RKO (cell line): Measurements from ENCODE around the gene EFNA1.
A peak's percentile ranks its signal among the peaks of the same experiment; 100 is the strongest.

Source experiments
- DNase-seq: peaks from one replicate; pipeline ENCODE4 v3.0.0-alpha.2; 2016; ENCODE audit warnings: low spot score

The EFNA1 gene

DNA sequence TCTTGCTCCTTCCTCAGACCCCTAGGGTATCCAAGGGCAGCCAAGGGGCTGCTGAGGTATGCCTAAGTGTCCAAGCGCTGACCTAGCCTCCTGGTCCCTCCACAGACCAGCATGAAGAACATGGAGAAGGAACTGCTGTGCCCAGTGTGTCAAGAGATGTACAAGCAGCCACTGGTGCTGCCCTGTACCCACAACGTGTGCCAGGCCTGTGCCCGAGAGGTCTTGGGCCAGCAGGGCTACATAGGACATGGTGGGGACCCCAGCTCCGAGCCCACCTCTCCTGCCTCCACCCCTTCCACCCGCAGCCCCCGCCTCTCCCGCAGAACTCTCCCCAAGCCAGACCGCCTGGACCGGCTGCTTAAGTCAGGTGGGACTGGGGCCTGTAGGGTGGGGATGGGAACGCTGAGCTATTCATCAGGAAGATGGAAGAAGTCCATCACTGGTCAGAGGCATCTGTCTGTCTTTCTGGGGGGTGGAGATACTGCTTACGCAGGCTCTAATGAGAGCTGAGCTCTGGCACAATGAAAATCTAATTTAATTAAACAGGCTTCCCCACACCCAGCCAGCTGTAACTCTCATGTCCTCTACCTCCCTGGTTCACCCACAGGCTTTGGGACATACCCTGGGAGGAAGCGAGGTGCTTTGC, 47.7 kb downstream of the EFNA1 start:
- DNase-seq = no peak

DNA sequence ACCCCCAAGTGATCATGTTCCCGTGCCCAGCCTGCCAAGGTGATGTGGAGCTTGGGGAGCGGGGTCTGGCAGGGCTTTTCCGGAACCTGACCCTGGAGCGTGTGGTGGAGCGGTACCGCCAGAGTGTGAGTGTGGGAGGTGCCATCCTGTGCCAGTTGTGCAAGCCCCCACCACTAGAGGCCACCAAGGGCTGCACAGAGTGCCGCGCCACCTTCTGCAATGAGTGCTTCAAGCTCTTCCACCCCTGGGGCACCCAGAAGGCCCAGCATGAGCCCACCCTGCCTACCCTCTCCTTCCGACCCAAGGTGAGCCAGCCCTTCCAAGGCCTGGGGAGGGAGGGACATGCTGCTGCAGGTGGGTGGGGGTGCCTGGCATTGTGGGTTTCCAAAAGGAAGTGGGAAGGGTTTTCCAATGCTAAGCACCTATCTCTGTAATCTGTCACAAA, 48.3 kb downstream of the EFNA1 start:
- no peak for DNase-seq

DNA sequence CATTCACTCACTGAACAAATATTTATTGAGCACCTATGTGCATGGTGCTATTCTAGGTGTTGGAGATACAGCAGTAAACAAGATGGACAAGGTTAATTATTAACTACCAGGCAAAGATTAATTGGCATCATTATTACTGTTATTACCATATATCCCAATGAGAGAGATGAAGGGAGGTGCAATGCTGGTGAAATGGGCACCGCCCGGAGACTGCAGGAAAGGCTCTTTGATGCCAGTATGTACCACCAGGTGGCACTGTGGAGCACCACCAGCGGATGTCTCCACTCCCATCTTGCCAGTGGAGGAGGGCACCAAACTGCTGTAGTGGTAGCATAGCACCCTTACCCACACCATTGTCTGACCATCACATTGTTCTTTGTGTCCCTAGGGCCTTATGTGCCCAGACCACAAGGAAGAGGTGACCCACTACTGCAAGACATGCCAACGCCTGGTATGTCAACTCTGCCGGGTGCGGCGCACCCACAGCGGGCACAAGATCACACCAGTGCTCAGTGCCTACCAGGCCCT, 48.9 kb downstream of the EFNA1 start:
- DNase-seq = peak; percentile 75

DNA sequence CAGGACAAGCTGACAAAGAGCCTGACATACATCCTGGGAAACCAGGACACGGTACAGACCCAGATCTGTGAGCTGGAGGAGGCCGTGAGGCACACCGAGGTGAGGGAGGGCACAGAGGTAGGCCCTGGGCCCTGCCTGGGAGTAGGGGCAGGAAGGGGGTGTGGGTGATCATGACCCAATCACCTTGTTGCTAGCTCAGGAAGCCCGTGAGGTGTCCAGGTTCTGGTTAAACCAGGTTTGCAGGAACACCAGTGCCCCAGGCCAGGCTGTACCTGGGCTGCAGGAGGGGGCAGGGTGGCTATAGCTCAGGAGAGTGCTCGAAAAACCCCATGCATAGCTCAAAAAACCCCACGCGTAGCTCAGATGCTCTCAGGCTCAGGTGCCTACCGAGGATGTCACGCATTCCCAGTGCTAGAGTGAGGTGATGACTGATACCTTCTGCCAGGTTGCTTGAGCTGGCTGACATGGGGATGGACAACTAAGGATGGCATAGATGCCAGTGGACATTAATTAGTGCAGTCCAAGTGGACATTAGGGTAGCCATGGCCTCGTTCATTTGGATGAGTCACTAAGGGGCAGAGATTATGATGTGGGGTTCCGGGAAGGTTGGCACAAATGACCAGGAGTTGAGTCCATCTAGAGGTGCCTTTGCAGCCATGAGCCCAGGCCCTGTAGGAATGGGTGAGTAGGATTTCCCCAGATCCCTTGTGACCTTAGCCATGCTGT, 49.7 kb downstream of the EFNA1 start:
- no peak for DNase-seq

DNA sequence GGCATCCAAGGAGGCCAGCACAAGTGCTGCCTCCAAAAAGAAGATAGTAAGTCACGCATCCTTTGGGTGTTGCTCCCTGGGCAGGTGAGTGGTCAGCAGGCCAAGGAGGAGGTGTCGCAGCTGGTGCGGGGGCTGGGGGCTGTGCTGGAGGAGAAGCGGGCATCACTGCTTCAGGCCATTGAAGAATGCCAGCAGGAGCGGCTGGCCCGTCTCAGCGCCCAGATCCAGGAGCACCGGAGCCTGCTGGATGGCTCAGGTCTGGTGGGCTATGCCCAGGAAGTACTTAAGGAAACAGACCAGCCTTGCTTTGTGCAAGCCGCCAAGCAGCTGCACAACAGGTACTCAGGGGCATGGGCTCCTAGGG, 50.2 kb downstream of the EFNA1 start:
- DNase-seq = no peak

DNA sequence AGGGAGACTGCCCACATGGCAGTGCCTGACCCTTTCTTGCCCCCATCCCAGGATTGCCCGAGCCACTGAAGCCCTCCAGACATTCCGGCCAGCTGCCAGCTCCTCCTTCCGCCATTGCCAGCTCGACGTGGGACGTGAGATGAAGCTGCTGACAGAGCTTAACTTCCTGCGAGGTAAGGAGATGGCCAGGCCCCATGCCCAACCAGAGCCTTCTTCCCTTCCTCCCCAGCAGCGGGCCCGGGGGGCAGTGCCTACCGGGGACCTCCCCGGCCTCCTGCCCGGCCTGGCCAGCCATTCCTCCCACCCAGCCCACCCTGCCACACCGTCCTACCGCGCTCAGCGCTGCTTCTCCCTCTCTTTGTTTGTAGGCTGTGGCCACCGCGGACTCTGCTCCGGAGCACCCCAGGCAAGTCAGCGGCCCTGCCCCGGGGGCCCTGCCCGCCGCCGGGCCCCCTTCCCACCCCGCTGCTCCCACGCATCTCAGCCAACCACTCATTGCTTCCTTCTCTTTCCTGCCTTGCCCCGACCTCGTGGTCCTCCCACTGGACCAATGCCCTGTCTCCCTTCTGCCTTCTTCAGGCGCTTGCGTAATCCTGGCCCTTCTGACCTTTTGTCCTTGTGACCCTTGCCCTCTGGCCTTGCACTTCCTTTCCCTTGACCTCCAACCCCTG, 50.9 kb downstream of the EFNA1 start:
- DNase-seq = no peak

DNA sequence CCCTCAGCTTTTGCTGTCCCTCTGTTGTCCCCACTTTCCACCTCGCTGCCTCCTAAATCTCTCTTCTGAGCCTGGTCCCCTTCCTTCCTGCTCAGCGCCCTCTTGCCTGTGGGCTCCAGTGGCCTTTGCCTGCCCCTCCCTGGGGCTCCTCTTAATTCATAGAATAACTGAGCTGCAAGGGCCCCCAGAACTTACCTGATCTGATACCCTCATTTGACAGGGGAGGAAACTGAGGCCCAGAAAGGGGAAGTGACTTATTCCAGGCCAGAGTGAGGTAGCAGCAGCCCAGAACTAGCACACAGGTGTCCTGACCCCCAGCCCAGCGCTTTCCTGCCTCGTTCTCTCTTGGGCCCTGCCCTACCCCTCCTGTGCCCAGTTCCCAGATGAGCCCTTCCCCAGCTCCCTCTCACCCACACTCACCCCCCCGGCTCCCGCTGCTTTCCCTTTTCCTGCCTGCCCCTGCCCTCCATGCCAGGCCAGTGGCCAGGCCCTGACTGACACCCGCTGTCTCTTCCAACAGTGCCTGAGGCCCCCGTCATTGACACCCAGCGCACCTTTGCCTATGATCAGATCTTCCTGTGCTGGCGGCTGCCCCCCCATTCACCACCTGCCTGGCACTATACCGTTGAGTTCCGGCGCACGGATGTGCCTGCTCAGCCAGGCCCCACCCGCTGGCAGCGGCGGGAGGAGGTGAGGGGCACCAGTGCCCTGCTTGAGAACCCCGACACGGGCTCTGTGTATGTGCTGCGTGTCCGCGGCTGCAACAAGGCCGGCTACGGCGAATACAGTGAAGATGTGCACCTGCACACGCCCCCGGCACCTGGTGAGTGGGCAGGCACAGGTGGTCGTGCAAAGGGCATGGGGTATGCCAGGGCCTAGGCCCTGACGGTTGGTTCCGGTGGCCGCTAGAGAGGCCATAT, 51.7 kb downstream of the EFNA1 start:
- no peak for DNase-seq

DNA sequence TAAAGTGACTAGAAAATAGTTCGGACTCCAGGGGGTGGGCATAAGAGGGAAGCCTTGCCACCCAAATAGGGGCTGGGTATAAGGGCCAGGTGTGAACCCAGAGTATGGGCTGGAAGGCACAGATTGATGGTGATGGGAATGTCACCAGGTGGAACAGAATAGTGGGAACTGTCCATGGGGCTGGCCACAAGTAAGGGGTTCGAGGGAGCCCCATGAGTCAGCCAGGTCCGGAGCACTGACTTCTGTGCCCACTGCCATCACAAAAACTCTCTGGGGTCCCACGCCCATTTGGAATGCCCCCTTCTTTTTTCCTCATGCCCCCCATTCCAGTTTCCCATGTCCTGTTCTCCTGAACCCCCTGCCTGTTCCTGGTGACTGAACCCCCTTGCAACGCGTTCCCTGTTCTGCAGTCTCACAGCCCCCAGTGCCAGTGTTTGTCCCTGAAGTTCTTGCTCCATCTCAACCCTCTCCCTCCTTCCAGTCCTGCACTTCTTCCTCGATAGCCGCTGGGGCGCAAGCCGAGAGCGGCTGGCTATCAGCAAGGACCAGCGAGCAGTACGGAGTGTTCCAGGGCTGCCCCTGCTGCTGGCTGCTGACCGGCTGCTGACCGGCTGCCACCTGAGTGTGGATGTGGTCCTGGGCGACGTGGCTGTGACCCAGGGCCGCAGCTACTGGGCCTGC, 53.8 kb downstream of the EFNA1 start:
- DNase-seq = no peak

DNA sequence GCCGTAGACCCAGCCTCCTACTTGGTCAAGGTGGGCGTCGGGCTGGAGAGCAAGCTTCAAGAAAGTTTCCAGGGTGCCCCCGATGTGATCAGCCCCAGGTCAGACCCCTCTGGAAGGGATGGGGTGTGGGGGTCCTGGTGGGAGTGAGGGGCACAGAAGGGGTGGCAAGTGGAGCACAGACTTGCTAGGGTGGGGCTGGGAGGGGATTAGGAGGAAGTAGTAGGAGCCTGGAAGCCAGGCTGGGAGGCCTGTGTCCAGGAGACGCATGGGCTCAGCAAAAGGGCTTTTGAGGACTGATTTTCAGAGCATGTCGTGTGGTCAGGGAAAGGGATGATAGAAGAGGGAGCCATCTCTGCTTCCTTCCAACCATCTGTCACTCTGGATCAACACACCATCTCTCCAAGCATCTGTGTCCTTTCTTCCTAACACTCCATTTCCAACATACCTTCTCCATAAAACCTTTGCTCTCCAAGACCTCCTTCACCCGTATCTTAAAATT, 54.4 kb downstream of the EFNA1 start:
- no peak for DNase-seq

DNA sequence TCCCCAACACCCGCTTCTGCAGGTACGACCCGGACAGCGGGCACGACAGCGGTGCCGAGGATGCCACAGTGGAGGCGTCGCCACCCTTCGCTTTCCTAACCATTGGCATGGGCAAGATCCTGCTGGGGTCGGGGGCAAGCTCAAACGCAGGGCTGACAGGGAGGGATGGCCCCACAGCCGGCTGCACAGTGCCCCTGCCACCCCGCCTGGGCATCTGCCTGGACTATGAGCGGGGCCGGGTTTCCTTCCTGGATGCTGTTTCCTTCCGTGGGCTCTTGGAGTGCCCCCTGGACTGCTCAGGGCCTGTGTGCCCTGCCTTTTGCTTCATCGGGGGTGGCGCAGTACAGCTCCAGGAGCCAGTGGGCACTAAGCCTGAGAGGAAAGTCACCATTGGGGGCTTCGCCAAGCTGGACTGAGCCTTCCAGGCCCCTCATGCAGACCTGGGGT, 56.1 kb downstream of the EFNA1 start:
- no peak for DNase-seq

DNA sequence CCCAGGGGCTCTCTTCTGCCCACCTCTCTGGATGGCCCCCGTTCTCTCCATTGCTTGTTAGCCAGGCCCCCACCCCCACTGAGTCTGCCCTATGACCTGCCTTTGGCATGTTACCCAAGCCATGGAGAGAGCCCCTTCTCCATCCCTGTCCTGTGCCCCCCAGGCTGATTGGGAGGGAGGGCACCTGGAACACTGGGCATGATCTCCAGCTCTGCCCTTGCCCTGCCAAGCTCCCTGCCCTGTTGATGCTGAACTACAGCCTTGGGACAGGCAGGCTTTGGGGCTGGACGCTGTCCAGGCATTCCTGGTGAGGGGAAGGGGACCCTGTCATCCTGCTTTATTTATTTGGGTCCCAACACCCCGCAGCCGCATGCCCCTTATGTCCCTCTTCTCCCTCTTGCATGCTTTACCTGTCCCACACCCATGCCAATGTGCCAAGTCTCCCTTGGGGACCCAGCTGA, 56.7 kb downstream of the EFNA1 start:
- DNase-seq = no peak
